K562 (cell line): ENCODE data around the gene KAT6B. TPM values are rescaled to one million over a fixed set of nuclear protein-coding genes. Genes with fewer than 3 reads are reported as not detected.

ENCODE experiments used
- MCM7 ChIP-seq, 2 experiments: fragments of 450-650 bp; IDR thresholded peaks; 2 replicates each; pipeline ENCODE4 v1.6.1; 2016 to 2018
- MEF2D ChIP-seq: conservative IDR thresholded peaks from 2 replicates; pipeline ENCODE4 v1.6.1; 2016; ENCODE audit warnings: low read depth, missing genetic modification characterization, missing compliant biosample characterization
- POLR2B ChIP-seq: fragments of 450-650 bp; IDR thresholded peaks from 2 replicates; pipeline ENCODE4 v1.6.1; 2018; ENCODE audit warnings: low read depth; ENCODE audit not compliant: partially characterized antibody
- RBBP5 ChIP-seq: fragments of 200-600 bp; sonication (generic); IDR thresholded peaks from 2 replicates; pipeline ENCODE4 v1.6.1; 2012; ENCODE audit warnings: borderline replicate concordance, mild to moderate bottlenecking, low read length, control low read depth, inconsistent platforms; ENCODE audit not compliant: insufficient read depth, poor library complexity, severe bottlenecking
- polyA plus RNA-seq, 8 experiments: library from polyadenylated mRNA; depleted of rRNA in 4 of 8; stranded (reverse) in 5 of 8; unstranded in 3 of 8; fragments of >200 nt; fragmentation: Nextera tagmentation in 2 of 8; fragmentation: Illumina TruSeq in 1 of 8; extraction: Ambion mirVana in 2 of 8; extraction: Trizol in 1 of 8; gene quantifications; 2 replicates each; pipeline versions ENCODE4 v1.2.1 to v1.2.3, GENCODE V29; 2011 to 2014; ENCODE audit warnings: inconsistent platforms in 1 of 8, missing spikeins in 1 of 8
- total RNA-seq, 7 experiments: library from RNA; depleted of rRNA in 6 of 7; stranded (reverse); fragments of >200 nt in 6 of 7; fragmentation: Illumina TruSeq in 2 of 7; extraction: Trizol in 2 of 7; gene quantifications; 2 replicates each; pipeline versions ENCODE4 v1.2.1 to v1.2.3, GENCODE V29; 2011 to 2021; ENCODE audit warnings: low replicate concordance in 1 of 7
- TF ChIP-seq, protein P1 (sequence below): IDR thresholded peaks from 3 replicates; pipeline ENCODE4 v1.6.1; 2011; ENCODE audit warnings: borderline replicate concordance, mild to moderate bottlenecking, moderate library complexity; ENCODE audit not compliant: insufficient read length; ENCODE audit errors: extremely low read depth
- TF ChIP-seq, protein P2 (sequence below), 2 experiments: IDR thresholded peaks in 1 of 2; conservative IDR thresholded peaks in 1 of 2; 2 replicates each; pipeline ENCODE4 v1.6.1; 2016; ENCODE audit warnings: low read depth in 2 of 2, mild to moderate bottlenecking in 1 of 2, missing compliant biosample characterization in 1 of 2, missing genetic modification characterization in 1 of 2, moderate library complexity in 1 of 2
- TF ChIP-seq, protein P3 (sequence below): fragments of 250-450 bp; sonication (Bioruptor Pico); IDR thresholded peaks from 2 replicates; pipeline ENCODE4 v1.4.0; 2020; ENCODE audit warnings: borderline replicate concordance

KAT6B gene
- total and polyA plus RNA-seq, 9 of the 15 experiments (the other 6 are each of a cell fraction or from before 2014, with no cell fraction given) = 1.4 to 9.2 (median 6.8) TPM

DNA sequence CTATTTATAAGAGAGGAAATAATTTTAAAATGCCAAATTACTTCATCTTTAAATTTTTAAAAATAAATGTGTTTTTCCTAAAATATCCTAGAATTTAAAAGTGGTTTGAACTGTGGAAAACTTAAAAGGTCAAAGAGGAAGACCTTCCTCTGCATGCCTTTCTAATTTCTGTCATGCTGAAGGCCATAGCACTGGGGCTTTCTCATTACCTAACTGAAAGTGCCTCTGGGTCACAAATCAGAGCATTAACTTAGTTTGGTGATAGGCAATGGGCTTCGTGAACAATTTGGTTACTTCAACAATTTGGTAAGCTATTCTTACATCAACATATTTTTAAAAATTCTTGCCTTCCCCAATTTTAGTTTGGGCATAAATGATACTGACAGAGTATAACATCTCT is 184.8 kb downstream of the KAT6B start (continued):
- TF ChIP-seq, protein P1, sequence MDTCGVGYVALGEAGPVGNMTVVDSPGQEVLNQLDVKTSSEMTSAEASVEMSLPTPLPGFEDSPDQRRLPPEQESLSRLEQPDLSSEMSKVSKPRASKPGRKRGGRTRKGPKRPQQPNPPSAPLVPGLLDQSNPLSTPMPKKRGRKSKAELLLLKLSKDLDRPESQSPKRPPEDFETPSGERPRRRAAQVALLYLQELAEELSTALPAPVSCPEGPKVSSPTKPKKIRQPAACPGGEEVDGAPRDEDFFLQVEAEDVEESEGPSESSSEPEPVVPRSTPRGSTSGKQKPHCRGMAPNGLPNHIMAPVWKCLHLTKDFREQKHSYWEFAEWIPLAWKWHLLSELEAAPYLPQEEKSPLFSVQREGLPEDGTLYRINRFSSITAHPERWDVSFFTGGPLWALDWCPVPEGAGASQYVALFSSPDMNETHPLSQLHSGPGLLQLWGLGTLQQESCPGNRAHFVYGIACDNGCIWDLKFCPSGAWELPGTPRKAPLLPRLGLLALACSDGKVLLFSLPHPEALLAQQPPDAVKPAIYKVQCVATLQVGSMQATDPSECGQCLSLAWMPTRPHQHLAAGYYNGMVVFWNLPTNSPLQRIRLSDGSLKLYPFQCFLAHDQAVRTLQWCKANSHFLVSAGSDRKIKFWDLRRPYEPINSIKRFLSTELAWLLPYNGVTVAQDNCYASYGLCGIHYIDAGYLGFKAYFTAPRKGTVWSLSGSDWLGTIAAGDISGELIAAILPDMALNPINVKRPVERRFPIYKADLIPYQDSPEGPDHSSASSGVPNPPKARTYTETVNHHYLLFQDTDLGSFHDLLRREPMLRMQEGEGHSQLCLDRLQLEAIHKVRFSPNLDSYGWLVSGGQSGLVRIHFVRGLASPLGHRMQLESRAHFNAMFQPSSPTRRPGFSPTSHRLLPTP = no peak
- TF ChIP-seq, protein P2, sequence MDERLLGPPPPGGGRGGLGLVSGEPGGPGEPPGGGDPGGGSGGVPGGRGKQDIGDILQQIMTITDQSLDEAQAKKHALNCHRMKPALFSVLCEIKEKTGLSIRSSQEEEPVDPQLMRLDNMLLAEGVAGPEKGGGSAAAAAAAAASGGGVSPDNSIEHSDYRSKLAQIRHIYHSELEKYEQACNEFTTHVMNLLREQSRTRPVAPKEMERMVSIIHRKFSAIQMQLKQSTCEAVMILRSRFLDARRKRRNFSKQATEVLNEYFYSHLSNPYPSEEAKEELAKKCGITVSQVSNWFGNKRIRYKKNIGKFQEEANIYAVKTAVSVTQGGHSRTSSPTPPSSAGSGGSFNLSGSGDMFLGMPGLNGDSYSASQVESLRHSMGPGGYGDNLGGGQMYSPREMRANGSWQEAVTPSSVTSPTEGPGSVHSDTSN (CRISPR knock-in tag; IDR thresholded peaks at IDR 0.05; ENCODE audit: low read depth) = no peak
- TF ChIP-seq, protein P2 (tag; conservative IDR thresholded peaks at IDR 0.05; ENCODE audit: low read depth) = no peak
- TF ChIP-seq MCM7 (IDR thresholded peaks at IDR 0.05) = no peak
- TF ChIP-seq MEF2D (tag) = no peak
- TF ChIP-seq, protein P3, sequence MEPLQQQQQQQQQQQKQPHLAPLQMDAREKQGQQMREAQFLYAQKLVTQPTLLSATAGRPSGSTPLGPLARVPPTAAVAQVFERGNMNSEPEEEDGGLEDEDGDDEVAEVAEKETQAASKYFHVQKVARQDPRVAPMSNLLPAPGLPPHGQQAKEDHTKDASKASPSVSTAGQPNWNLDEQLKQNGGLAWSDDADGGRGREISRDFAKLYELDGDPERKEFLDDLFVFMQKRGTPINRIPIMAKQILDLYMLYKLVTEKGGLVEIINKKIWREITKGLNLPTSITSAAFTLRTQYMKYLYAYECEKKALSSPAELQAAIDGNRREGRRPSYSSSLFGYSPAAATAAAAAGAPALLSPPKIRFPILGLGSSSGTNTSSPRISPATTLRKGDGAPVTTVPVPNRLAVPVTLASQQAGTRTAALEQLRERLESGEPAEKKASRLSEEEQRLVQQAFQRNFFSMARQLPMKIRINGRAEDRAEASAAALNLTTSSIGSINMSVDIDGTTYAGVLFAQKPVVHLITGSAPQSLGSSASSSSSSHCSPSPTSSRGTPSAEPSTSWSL (CRISPR knock-in tag) = no peak
- TF ChIP-seq RBBP5 = no peak
- TF ChIP-seq POLR2B = no peak
